GM12873 (cell line): ENCODE results near the gene ALPK1.

ENCODE experiments used
- TF ChIP-seq, protein P1 (sequence below): IDR thresholded peaks from 2 replicates; pipeline ENCODE4 v1.5.1; 2012; ENCODE audit warnings: low read depth, mild to moderate bottlenecking, moderate library complexity, low read length, control low read depth; ENCODE audit not compliant: insufficient read depth; ENCODE audit errors: missing control alignments

Gene ALPK1

DNA sequence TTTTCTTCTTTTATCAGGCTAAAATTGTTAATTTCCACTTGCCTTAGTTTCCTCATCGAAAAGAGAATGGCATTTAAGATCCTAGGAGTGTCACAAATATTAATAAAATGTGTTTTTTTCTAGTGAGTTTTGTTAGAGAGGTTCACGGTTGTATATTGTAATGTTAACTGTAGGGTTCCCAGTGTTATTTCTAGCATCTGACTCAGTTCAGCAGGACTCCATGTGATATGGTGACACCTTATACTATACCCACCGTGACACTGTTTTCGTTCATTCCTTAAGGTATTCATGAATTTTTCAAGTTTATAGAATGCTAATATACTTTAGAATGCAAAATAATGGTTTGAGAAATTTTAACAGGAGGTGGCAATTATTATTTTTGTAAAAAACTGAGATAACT, 128.7 kb downstream of the ALPK1 start:
- TF ChIP-seq, protein P1, sequence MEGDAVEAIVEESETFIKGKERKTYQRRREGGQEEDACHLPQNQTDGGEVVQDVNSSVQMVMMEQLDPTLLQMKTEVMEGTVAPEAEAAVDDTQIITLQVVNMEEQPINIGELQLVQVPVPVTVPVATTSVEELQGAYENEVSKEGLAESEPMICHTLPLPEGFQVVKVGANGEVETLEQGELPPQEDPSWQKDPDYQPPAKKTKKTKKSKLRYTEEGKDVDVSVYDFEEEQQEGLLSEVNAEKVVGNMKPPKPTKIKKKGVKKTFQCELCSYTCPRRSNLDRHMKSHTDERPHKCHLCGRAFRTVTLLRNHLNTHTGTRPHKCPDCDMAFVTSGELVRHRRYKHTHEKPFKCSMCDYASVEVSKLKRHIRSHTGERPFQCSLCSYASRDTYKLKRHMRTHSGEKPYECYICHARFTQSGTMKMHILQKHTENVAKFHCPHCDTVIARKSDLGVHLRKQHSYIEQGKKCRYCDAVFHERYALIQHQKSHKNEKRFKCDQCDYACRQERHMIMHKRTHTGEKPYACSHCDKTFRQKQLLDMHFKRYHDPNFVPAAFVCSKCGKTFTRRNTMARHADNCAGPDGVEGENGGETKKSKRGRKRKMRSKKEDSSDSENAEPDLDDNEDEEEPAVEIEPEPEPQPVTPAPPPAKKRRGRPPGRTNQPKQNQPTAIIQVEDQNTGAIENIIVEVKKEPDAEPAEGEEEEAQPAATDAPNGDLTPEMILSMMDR, result no peak

DNA sequence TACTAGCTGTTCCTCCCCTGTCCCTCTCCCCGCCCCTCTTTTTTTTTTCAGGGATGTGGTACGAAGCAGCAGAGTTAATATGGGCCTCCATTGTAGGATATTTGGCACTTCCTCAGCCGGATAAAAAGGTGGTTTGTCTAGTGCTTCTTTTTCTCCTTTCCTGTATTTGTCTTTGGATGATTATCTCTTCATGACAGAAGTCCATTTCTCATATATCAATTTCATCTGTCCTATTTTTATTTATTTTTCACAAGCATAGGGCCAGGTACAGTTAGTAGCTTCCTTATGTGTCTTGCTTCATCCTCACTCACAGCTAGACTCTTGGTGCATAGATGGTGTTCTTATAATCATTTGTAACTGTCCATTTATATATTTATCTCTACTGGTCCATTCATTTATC, 129.2 kb downstream of the ALPK1 start:
- TF ChIP-seq, protein P1, result no peak

DNA sequence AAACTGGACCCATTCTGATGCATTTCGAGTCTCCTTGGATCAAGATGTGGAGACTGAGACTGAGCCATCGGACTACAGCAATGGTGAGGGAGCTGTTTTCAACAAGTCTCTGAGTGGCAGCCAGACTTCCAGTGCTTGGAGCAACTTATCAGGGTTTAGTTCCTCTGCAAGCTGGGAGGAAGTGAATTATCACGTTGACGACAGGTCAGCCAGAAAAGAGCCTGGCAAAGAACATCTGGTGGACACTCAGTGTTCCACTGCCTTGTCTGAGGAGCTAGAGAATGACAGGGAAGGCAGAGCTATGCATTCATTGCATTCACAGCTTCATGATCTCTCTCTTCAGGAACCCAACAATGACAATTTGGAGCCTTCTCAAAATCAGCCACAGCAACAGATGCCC, 134.0 kb downstream of the ALPK1 start:
- TF ChIP-seq, protein P1, result no peak

DNA sequence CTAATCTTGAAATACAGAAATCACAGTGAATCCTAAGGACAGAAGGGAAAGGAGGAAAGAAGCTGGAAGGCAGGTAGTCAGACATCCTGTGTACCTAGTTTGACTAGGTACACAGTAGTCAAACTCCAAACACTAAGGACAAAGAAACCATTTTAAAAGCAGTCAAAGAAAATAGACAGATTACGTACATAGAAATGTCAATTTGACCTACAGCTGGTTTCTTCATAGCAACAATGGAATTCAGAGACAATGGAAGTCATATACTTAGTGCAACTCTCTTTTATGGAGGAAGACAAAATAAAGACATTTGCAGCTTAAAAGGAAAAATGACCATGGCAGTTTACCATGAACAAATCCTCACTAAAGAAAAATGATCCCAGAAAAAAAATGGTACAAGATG, 139.8 kb downstream of the ALPK1 start:
- TF ChIP-seq, protein P1, result no peak

DNA sequence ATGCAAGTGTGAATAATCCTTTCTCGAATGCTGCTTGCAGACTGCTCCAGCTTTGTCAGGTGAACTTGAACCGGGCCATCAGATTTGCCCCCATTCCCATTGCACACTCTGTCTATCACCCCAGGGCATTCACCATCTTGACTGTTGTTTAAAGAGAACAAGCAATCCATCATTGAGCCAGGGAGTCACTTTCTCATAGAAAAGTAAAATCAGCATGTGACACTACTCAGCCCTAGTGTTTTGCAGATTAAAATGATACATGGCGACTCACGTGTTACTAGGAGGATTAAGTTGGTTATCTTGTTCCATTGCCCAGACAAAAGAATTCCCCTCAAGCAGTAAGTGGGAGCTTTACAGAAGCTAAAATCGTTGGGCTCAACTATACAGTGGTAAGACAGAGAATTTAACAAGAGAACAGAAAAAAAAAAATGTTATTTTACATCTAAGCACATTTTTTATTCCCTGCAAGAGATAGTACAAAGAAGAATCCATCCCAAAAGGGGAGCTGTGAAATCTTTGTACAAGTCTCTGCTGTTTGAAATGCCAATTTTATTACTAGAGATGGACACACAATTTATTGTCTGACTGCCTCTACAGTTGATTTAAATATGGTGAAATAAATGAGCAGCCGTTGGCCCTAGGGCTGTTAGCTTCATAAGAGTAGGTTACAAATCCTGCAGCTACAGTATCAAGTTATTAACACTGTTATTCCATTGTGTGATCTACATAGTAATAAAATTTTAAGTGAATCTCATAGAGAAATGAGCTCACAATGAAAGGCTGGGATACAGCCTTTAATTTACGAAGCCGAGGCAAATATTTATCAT, 151.3 kb downstream of the ALPK1 start:
- TF ChIP-seq, protein P1, result no peak

DNA sequence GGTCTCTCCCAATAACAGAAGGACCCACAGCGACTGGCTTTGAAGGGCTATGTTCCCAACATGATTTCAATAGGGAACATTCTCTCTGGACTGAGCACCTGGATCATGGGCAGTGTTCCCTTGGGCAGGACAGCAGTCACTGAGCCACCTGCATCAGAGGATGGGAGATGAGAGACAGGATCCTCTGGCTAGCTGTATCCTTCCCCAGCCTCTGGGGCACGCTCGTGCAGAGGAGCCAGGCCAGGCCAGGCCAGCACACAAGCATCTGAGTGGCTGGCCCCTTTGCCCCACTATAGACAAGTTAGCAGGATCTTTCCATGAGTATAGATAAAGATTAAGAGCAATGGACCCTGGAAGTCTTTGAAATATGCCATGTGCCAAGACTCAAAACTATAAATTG, 152.5 kb downstream of the ALPK1 start:
- TF ChIP-seq, protein P1, result no peak

DNA sequence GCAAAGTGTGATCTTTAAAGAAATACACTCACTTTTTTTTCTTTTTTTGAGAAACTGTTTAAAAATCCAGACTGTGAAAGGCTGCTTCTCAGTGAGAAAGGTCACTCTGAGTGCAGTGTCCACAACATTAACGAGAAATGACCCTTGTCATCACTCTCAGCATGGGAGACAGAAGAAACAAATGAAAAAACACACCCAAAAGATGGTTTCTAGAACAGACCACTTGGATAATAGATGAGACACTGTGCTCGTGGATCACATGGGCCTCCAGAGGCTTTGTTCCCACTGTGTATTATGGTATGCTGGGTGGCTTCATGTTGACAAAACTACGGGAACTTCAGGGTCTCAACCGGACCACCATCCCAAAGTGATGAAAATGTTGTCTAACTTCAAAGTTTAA, 153.9 kb downstream of the ALPK1 start:
- TF ChIP-seq, protein P1, result no peak
